Stimulated activated effector memory CD8-positive, alpha-beta T cell treated with anti-CD3 and anti-CD28 coated beads, Interleukin-12 subunit alpha, Interleukin-12 subunit beta, amount 100 ng/mL, for 72 hours (primary cell): Measurements from ENCODE around the gene TFAP2A.

Experiments
- ATAC-seq: fragments of 150-1000 bp; cut with Tn5 transposase; 2 replicates; pipeline ENCODE4 v1.10.0; 2021
- DNase-seq, 2 donors: peaks; one replicate each; pipeline ENCODE4 v3.0.0; 2021 to 2022; ENCODE audit warnings: low spot score in 2 of 2
- H3K27ac Mint-ChIP-seq: one replicate; pipeline ENCODE4 v1.8.0; 2022; ENCODE audit warnings: mild to moderate bottlenecking, mixed read lengths
- H3K36me3 Mint-ChIP-seq: one replicate; pipeline ENCODE4 v1.8.0; 2022; ENCODE audit warnings: mild to moderate bottlenecking, mixed read lengths
- H3K4me1 Mint-ChIP-seq: one replicate; pipeline ENCODE4 v1.8.0; 2022; ENCODE audit warnings: mixed read lengths
- H3K4me3 Mint-ChIP-seq: one replicate; pipeline ENCODE4 v1.8.0; 2022; ENCODE audit warnings: mild to moderate bottlenecking, mixed read lengths
- H3K9me3 Mint-ChIP-seq: one replicate; pipeline ENCODE4 v1.8.0; 2022; ENCODE audit warnings: mixed read lengths

Gene TFAP2A

GRCh38 chr6:10414756-10415616 is at the start of gene TFAP2A:
Gene TFAP2A (minus strand): TSS chr6:10415074. CDS start chr6:10414991, 83 bp downstream.
- Mint-ChIP-seq H3K9me3 (peaks cover 8% of the 10 kb centered on the region), H3K27ac (peak within 1 kb of the TSS; percentile 71), H3K4me1 (peaks cover 55% of the 10 kb centered on the region), H3K4me3 (peak within 1 kb of the TSS; percentile 92), H3K36me3 (peaks cover 33% of the 10 kb centered on the region)
- no peak for ATAC-seq
- no peak for DNase-seq

DNA sequence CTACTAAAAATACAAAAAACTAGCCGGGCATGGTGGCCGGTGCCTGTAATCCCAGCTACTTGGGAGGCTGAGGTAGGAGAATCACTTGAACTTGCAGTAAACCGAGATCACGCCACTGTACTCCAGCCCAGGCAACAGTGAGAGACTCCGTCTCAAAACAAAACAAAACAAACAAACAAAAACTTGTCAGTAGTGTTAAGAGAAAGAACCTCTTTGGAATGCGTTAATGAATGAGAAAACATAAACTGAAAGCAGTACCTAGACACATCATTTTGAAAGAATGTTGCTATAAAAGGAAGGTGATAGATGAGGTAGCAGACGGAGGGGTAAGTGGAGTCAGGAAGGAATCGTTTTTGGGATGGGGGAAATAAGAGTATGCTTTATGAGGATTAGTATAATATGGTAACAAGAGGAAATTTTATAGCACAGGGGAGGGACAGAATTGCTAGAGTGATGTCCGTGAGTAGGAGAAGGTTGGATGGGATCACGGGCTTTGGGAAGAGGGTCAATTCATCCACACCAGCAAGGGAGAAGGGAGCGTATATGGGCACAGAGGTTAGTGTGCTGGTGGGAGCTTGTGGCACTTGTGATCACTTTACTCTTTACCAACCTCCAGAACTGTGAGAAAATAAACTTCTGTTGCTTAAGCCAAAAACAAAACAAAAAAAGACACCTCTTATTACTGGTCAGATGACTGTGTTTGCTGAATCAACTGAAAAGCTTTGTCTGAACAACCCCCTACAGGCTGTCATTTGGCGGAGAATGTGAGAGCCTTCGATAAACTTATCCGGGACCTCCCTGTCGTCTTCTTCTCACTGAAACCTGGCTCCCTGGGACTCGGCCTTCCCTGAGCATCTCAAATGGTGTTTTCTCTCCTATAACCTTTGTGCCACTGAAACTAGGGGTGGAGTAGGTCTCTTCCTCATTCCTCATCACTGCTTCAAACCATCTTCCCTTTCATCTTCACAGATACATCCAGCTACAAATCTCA is 48.9 kb upstream of the TFAP2A start:
- Mint-ChIP-seq H3K4me1 (no peaks in the 10 kb centered on the region), H3K9me3 (no peaks in the 10 kb centered on the region), H3K27ac (no peak overlapping the region), H3K36me3 (no peaks in the 10 kb centered on the region), H3K4me3 (no peak overlapping the region)
- no peak for DNase-seq
- no peak for ATAC-seq

GRCh38 chr6:10463040-10463439 is 48.2 kb upstream of the TFAP2A start:
- ATAC-seq = no peak
- H3K4me1 Mint-ChIP-seq = no peaks in the 10 kb centered on the region

DNA sequence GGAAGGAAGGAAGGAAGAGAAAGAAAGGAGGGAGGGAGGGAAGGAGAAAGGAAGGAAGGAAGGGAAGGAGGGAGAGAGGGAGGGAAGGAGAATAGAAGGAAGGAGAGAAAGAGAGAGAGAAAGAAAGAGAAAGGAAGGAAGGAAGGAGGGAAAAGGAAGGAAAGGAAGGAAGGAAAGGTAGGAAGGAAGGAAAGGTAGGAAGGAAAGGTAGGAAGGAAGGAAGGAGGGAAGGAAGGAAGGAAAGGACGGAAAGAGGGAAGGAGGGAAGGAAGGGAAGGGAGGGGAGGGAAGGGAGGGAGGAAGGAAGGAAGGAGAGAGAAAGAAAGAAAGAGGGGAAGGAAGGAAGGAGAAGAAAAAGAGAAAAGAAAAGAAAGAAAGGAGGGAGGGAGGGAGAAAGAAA is 47.0 kb upstream of the TFAP2A start:
- DNase-seq (no peak), ATAC-seq (no peak)
- Mint-ChIP-seq H3K4me3 (no peak overlapping the region), H3K9me3 (no peaks in the 10 kb centered on the region), H3K36me3 (no peaks in the 10 kb centered on the region), H3K4me1 (no peaks in the 10 kb centered on the region), H3K27ac (no peak overlapping the region)

More at GRCh38 chr6:10463040-10463439, 48.2 kb upstream of the TFAP2A start:
- DNase-seq = no peak
- Mint-ChIP-seq H3K9me3 (no peaks in the 10 kb centered on the region), H3K27ac (no peak overlapping the region), H3K36me3 (no peaks in the 10 kb centered on the region), H3K4me3 (no peak overlapping the region)

DNA sequence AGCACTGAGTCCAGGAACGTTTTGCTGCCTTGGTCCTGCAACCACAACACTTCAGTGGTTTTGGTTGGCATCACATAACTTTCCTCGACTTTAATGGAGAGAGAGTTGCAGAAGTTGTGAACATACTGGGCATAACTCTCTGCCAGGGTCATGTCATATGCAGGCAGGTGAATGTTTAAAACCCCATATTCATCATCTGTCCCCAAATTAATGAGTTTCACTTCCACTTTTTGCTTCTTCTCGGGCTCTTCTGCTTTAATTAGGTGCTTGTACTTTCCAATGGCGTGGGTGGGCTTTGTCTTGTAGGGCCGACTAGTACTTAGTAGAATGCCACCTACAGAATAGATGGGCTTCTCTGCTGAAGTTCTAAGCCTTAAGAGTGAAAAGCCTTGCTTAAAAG is 45.2 kb upstream of the TFAP2A start:
- no peaks in the 10 kb centered on the region for H3K4me1 Mint-ChIP-seq
- H3K36me3 Mint-ChIP-seq = no peaks in the 10 kb centered on the region
- H3K27ac Mint-ChIP-seq = no peak overlapping the region
- DNase-seq (no peak), ATAC-seq (no peak)
- H3K4me3 Mint-ChIP-seq = no peak overlapping the region
- no peaks in the 10 kb centered on the region for H3K9me3 Mint-ChIP-seq

GRCh38 chr6:10458287-10458686 is 43.4 kb upstream of the TFAP2A start:
- Mint-ChIP-seq H3K27ac (no peak overlapping the region), H3K4me1 (no peaks in the 10 kb centered on the region), H3K9me3 (no peaks in the 10 kb centered on the region), H3K36me3 (no peaks in the 10 kb centered on the region), H3K4me3 (no peak overlapping the region)
- no peak for ATAC-seq
- no peak for DNase-seq

GRCh38 chr6:10453596-10453995 is 38.7 kb upstream of the TFAP2A start:
- Mint-ChIP-seq H3K4me3 (no peak overlapping the region), H3K27ac (no peak overlapping the region), H3K36me3 (no peaks in the 10 kb centered on the region), H3K4me1 (no peaks in the 10 kb centered on the region), H3K9me3 (no peaks in the 10 kb centered on the region)
- ATAC-seq (no peak), DNase-seq (no peak)

DNA sequence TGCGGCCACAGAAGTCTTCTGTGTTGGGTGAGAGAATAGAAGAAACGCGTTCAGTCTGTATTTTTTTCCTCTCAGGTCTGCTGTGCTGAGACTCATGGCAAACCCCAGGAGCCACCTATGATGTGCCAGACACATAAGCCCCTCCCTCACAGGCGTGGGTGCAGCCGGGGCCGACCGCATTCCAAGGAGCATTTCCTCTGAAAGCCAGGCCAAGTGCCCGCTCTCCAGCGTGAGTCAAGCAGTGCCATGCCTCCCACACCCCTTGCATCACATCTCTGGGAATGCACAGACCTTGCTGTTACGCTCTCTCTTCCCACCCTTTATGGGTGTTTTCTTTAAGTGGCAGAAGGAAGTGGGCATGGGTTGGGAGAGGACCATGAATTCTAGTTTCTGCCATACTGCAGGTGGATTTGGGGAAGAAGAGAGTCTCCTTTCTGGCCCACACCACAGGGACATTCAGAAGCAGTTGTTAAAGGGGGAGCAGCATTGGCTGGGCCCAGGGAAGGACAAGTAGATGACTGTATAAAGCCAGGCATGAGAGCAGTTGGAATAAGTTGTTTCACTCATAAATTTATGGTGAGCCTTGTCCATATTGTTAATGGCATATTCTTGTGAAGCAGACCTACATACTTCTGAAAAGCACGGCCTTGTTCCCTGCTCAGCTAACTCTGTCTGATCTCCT is 37.1 kb upstream of the TFAP2A start:
- H3K9me3 Mint-ChIP-seq = no peaks in the 10 kb centered on the region
- H3K27ac Mint-ChIP-seq = no peak overlapping the region
- H3K4me3 Mint-ChIP-seq = no peak overlapping the region
- no peaks in the 10 kb centered on the region for H3K36me3 Mint-ChIP-seq
- no peaks in the 10 kb centered on the region for H3K4me1 Mint-ChIP-seq
- DNase-seq (no peak), ATAC-seq (no peak)

DNA sequence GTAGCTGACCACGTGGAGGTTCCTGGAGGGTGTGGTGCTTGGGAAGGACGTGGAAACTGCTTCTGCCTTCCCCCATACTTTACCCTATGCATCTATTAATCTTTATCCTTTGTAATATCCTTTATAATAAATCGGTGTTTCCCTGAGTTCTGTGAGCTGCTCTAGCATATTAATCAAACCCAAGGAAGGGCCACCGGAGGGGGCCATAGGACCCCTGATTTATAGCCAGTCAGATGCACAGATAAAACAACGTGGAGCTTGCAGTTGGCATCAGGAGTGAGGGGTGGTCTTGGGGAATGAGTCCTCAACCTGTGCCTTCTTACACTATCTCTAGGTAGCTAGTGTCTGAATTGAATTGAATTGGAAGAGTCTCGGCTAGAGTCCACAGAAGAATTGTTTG is 36.5 kb upstream of the TFAP2A start:
- DNase-seq = no peak
- Mint-ChIP-seq H3K4me3 (no peak overlapping the region), H3K4me1 (no peaks in the 10 kb centered on the region), H3K9me3 (no peaks in the 10 kb centered on the region), H3K36me3 (no peaks in the 10 kb centered on the region), H3K27ac (no peak overlapping the region)
- ATAC-seq = no peak

DNA sequence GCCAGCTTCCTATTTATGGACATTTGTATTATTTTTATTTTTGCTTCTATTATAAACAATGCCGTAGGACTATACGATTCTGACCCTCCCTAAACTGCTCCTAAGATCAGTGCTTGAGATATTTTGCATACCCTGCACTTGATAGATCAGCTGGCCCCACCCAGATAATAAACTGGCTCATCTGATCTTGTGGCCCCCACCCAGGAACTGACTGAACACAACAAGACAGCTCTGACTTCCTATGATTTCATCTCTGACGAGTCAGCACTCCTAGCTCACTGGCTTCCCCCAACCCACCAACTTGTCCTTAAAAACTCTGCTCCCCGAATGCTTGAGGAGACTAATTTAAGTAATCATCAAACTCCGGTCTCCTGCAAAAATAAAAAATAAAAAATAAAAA is 34.9 kb upstream of the TFAP2A start:
- no peak overlapping the region for H3K4me3 Mint-ChIP-seq
- ATAC-seq (no peak), DNase-seq (no peak)
- no peaks in the 10 kb centered on the region for H3K9me3 Mint-ChIP-seq
- no peaks in the 10 kb centered on the region for H3K4me1 Mint-ChIP-seq
- no peaks in the 10 kb centered on the region for H3K36me3 Mint-ChIP-seq
- H3K27ac Mint-ChIP-seq = no peak overlapping the region

- H3K4me1 Mint-ChIP-seq = no peaks in the 10 kb centered on the region
- no peak overlapping the region for H3K27ac Mint-ChIP-seq
- H3K4me3 Mint-ChIP-seq = no peak overlapping the region
- H3K9me3 Mint-ChIP-seq = no peaks in the 10 kb centered on the region
- DNase-seq = no peak
- H3K36me3 Mint-ChIP-seq = no peaks in the 10 kb centered on the region
- ATAC-seq = no peak
Measured at GRCh38 chr6:10448096-10448495, 33.2 kb upstream of the TFAP2A start.

GRCh38 chr6:10446548-10446947 is 31.7 kb upstream of the TFAP2A start:
- no peaks in the 10 kb centered on the region for H3K9me3 Mint-ChIP-seq
- H3K4me3 Mint-ChIP-seq = no peak overlapping the region
- ATAC-seq (no peak), DNase-seq (no peak)
- no peak overlapping the region for H3K27ac Mint-ChIP-seq
- no peaks in the 10 kb centered on the region for H3K36me3 Mint-ChIP-seq
- H3K4me1 Mint-ChIP-seq = no peaks in the 10 kb centered on the region

DNA sequence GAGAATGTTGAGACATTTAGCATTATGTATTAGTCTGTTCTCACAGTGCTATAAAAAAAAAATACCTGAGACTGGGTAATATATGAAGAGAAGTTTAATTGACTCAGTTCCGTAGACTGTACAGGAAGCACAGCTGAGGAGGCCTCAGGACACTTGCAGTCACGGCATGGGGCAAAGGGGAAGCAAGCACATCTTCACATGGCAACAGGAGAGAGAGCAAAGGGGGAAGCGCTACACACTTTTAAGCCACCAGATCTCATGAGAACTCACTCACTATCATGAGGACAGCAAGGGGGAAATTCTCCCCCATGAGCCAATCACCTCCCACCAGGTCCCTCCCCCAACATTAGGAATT is 26.8 kb upstream of the TFAP2A start:
- DNase-seq = no peak
- ATAC-seq = no peak
- Mint-ChIP-seq H3K4me3 (no peak overlapping the region), H3K36me3 (no peaks in the 10 kb centered on the region), H3K9me3 (no peaks in the 10 kb centered on the region), H3K27ac (no peak overlapping the region), H3K4me1 (no peaks in the 10 kb centered on the region)

DNA sequence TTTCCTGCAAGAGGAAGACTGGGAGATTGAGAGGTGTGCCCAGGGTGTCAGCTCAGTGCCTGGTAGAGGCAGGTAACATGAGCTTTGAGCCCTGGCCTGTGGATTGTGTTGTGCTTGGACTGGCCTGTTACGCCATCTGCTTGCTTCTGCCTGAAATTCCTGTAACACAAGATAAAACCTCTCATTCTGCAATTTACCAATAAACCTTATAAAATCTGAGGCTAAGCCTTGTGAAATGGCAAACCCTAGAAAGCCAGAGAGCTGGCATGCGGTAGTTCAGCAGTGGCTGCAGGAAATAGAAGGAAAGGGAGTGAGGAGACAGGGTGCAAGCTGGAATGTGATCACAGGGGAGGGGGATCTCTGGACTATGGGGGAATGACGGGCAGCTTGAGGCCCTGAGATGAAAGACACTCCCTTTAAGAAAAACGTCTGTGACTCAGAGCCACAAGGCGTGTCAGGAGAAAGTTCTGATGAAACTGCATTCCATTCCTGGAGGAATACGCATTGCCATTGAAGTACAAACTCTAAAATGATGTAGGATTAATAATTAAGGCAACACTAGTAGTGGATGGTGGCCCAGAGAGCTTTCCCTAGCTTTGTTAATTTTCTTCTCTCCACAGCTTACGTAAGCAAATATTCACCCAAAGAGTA is 26.3 kb upstream of the TFAP2A start:
- Mint-ChIP-seq H3K4me3 (no peak overlapping the region), H3K9me3 (no peaks in the 10 kb centered on the region), H3K4me1 (no peaks in the 10 kb centered on the region), H3K27ac (no peak overlapping the region), H3K36me3 (no peaks in the 10 kb centered on the region)
- no peak for ATAC-seq
- DNase-seq = no peak

- H3K9me3 Mint-ChIP-seq = no peaks in the 10 kb centered on the region
- no peak for ATAC-seq
- H3K36me3 Mint-ChIP-seq = no peaks in the 10 kb centered on the region
Measured at GRCh38 chr6:10437891-10438290, 23.0 kb upstream of the TFAP2A start.

More at GRCh38 chr6:10437891-10438290, 23.0 kb upstream of the TFAP2A start:
- Mint-ChIP-seq H3K4me3 (no peak overlapping the region), H3K27ac (no peak overlapping the region), H3K4me1 (peaks cover 5% of the 10 kb centered on the region)
- no peak for DNase-seq
